ENCODE measurements around the gene RERE.
"Not testable (repeated sequence)": the region's sequence is repeated elsewhere in the genome, so short reads cannot be mapped to it uniquely, and the experiment has no call there.

Gene RERE

DNA sequence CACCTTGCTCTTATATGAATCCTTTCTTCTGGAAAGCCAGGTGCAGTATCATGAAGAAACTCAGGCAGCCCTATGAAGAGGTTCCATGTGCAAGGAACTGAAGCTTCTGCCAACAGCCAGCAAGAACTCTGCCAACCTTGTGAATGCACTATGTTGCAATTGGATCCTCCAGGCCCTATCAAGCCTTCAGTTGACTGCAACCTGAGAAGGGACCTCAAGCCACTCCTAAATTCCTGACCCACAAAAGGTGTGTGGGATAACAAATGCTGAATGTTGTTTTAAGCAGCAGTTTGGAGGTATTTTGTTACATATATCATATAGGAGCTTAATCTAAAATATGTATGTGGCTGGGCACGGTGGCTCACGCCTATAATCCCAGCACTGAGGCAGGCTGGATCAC is 84.0 kb downstream of the RERE start:
- DNase-seq: no peak
- in situ Hi-C loops (cut with MboI; ENCODE audit: low pct_unique_long_range_greater_than_20kb, low sequenced_read_pairs): no loop called here

DNA sequence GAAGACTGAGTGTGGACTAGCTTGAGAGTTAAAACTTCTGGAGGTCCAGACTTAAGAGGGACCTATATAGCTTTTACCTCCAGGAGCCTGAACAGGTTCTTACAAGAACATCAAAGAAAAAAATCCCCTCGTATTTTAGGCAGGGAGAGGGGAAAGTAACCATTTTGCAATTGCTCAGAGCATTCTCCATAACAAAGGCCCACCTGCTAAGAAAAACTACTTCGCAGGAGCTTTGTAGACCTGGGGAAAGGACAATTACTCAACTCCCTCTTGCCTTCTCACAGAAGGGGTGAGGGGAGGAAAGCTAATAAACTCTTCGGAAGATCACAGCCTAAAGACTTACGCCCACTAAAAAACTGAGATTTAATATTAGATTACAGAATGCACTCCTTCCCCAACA is 86.3 kb downstream of the RERE start:
- no peak for DNase-seq

DNA sequence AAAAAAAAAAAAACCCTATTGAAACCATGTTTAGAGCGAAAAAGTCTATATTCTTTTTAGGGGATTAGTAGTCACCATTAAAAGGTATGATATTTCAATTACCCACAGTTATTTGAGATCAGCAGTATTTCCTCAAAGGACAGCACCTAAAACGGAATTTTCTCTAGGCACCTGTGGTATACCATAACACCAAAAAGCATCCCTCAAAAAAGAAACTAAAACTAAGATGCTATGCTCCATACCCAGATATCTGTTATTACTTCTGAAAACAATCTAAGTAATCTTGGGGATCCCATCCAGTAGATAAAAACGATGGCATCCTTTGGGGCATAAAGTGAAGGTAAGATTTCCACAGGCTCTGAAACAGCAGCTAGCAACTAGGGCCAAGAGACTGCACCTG is 89.0 kb downstream of the RERE start:
- no peak for DNase-seq
- in situ Hi-C loops (cut with MboI; ENCODE audit: low pct_unique_long_range_greater_than_20kb, low sequenced_read_pairs): no loop called here

More for the DNA sequence above, 86.3 kb downstream of the RERE start:
- in situ Hi-C loops (cut with MboI; ENCODE audit: low pct_unique_long_range_greater_than_20kb, low sequenced_read_pairs): no loop called here

DNA sequence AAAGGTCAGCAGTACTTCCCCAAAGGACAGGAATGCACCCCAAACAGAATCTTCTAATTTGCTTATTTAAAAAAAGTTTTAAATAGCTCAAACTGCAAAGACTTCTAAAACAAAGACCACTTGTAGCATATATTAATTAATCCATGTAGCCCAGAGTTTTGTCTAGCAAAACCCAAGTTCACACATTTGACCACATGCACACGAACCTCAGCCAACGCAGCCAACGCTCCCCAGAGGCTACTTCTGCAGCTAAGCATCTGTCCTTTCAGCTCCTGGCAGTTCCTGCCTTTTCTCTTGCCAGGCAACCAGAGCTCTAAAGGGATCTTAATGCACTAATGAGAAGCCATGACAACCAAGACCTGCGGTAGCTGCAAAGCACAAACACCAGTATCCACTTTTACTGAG is 89.6 kb downstream of the RERE start:
- DNase-seq: no peak
- in situ Hi-C loops (cut with MboI; ENCODE audit: low pct_unique_long_range_greater_than_20kb, low sequenced_read_pairs): no loop called here

DNA sequence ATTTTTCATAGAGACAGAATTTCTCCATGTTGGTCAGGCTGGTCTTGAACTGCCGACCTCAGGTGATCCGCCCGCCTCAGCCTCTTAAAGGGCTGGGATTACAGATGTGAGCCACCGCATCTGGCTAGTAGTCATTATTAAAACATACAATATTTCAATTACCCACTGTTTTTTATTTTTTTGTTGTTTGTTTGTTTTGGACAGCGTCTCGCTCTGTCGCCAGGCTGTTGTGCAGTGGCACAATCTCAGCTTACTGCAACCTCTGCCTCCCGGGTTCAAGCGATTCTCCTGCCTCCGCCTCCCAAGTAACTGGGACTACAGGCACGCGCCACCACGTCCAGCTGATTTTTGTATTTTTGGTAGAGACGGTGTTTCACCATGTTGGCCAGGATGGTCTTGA is 90.1 kb downstream of the RERE start:
- in situ Hi-C loops (cut with MboI; ENCODE audit: low pct_unique_long_range_greater_than_20kb, low sequenced_read_pairs); DNase-seq: not testable (repeated sequence)

DNA sequence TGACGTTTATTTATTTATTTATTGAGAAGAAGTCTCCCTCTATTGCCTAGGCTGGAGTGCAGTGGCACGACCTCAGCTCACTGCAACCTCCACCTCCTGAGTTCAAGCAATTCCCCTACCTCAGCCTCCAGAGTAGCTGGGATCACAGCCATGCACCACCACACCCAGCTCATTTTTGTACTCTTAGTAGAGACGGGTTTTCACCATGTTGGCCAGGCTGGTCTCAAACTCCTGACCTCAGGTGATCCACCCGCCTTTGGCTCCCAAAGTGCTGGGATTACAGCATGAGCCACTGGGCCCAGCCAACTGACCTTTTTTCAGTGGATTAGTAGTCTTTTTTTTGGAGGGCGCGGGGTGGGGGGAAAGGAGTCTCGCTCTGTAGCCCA is 90.6 kb downstream of the RERE start:
- in situ Hi-C loops (cut with MboI; ENCODE audit: low pct_unique_long_range_greater_than_20kb, low sequenced_read_pairs); DNase-seq: not testable (repeated sequence)

DNA sequence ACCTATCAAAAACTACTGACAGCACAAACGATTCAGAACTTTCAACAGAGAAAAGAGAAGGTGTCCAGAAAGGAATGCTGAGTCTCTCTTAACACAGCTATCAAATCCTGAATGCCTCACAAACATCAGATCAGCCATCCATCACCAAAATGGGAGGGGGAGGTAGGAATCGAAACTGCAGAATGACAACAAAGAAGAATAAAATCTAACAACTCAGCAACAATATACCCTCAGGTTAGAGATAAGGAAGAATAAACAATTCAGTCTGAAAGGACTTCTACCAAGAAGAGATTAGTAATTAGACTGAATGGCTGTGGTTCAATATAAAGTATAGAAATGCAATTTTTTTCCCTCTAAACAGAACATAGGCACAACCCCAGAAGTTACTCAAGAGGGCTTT is 94.4 kb downstream of the RERE start:
- in situ Hi-C loops (cut with MboI; ENCODE audit: low pct_unique_long_range_greater_than_20kb, low sequenced_read_pairs): no loop called here
- no peak for DNase-seq

DNA sequence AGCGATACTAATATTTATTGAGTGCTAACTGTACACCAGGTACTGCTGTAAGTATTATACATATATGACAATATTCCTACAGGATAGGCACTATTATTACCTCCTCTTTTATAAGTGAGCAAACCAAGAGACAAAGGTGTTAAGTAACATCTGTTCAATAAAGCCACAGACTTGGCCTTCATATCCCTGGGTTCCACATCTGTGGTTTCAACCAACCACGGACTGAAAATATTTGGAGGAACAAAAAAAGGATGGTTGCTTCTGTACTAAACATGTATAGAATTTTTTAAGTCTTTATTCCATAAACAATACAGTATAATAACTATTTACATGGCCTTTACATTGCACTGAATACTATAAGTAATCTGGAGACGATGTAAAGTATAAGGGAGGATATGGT is 95.1 kb downstream of the RERE start:
- in situ Hi-C loops (cut with MboI; ENCODE audit: low pct_unique_long_range_greater_than_20kb, low sequenced_read_pairs): no loop called here

DNA sequence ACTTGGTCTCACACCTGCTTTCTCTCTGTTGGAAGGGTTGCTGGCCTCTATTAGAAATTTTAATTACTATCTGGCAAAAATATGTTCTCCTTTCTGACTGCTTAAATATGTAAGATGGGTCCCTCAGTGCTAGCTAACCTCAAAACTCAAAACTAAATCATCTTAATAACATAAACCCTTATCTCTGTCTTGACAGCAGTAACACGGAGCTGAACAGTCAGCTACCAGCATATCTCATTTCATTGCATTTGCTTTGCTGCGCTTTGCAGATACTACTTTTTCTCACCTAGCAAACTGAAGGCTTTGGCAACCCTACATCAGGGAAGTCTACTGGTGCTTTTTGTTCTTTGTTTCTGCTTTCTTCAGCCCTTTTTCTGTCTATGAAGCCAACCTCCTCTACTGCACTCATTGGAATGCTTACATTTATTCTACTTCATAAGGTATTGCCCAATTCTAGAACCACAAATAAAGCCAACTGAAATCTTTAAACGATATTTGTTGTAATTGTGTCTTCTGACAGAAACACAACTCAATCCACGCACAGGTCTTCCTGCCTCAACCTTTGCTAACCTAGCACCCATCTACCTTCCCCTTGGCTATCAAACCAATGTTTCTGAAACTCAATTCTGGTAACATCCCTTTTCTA is 95.6 kb downstream of the RERE start:
- no peak for DNase-seq
- in situ Hi-C loops (cut with MboI; ENCODE audit: low pct_unique_long_range_greater_than_20kb, low sequenced_read_pairs): no loop called here

More for the DNA sequence above, 95.1 kb downstream of the RERE start:
- DNase-seq: peak; percentile 16

DNA sequence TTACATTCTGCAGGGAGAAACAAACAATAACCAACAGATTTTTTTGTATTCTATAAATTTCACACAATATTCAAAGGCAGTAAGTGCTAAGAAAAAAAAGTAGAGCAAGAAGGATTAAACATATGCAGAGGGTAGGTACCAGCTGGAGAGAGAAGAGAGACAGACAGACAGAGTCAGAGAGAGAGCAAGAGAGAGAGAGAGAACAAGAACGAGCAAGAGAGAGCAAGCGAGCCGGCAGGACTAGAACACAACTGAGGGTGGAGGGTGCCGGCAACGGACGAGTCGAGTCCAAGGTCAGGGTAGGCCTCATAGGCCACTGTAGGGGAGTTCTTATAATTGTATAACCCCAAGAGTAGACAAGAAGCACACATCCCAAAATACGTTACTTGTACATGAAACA is 97.1 kb downstream of the RERE start:
- in situ Hi-C loops (cut with MboI; ENCODE audit: low pct_unique_long_range_greater_than_20kb, low sequenced_read_pairs): no loop called here
- no peak for DNase-seq

DNA sequence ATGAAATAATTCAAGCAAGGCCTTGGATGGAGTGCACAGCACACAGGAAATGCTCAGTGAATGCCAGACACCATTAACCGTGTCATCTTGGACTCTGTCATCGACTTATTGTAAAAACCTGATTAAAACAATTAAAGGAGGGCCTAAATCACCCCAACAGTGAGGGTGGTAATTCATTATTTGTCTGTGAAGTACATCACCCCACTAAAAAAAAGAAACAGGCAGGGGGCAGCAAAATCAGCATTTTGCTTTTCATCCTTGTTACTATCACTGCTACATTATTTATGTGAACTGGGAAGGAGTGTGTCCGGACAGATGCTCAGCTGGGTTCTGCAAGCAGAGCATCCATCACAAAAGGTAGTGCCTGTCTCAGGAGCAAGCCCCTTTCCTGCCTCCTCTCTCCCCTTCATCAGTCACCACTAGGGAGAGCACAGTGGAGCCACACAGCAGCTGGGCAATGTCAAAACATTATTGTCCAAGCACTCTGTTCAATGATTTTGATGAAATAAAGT is 98.5 kb downstream of the RERE start:
- DNase-seq: no peak
- in situ Hi-C loops (cut with MboI; ENCODE audit: low pct_unique_long_range_greater_than_20kb, low sequenced_read_pairs): no loop called here

DNA sequence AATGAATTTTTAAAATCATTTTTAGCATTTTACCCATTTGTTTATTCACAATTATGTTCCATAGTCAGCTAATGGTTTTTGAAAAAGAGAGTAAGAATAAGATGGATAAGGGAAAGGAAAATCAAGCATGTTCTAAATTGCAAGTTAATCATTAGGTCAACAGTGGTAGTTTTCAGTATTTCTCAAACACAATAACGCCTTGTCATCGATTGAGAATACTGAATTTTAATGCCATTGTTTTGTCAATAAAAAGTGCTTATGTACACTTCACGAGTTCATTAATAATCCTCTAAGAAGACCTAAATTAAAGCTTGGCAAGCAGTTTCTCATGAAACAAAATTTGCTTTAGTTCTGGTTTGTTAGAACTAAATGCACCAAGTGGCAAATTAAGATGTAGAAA is 100.3 kb downstream of the RERE start:
- DNase-seq: no peak
- in situ Hi-C loops (cut with MboI; ENCODE audit: low pct_unique_long_range_greater_than_20kb, low sequenced_read_pairs): no loop called here

DNA sequence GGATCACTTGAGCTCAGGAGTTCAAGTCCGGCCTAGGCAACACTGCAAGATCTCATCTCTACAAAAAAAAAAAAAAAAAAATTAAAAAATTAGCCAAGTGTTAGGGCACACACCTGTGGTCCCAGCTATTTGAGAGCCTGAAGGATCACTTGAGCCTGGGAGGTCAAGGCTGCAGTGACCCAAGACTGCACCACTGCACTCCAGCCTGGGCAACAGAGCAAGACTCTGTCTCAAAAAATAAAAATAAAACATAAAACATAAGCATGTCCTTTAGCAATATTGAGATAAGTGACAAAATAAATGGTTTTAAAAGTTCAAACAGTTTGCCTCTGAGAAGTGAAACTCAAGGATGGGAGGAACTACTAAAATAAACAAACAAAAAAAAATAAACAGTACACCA is 101.2 kb downstream of the RERE start:
- in situ Hi-C loops (cut with MboI; ENCODE audit: low pct_unique_long_range_greater_than_20kb, low sequenced_read_pairs): no loop called here
- DNase-seq: no peak

DNA sequence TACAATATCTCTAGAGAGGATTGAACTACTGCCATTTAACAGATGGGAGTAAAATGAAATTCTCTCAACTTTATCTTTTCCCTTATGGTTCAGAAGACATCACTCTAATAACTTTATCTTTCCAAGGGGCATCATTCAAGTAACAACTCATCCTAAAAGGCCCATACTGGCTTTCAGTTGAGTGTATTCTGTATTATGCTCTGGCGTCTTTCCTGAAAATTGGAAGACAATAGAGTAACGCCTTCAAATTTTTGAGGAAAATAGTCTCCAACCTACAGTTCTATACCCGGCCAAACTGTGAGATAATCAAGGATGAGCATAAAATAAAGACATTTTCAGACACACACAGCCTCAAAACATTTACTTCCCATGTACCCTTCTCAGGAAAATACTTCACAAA is 103.3 kb downstream of the RERE start:
- DNase-seq: no peak
- in situ Hi-C loops (cut with MboI; ENCODE audit: low pct_unique_long_range_greater_than_20kb, low sequenced_read_pairs): no loop called here

DNA sequence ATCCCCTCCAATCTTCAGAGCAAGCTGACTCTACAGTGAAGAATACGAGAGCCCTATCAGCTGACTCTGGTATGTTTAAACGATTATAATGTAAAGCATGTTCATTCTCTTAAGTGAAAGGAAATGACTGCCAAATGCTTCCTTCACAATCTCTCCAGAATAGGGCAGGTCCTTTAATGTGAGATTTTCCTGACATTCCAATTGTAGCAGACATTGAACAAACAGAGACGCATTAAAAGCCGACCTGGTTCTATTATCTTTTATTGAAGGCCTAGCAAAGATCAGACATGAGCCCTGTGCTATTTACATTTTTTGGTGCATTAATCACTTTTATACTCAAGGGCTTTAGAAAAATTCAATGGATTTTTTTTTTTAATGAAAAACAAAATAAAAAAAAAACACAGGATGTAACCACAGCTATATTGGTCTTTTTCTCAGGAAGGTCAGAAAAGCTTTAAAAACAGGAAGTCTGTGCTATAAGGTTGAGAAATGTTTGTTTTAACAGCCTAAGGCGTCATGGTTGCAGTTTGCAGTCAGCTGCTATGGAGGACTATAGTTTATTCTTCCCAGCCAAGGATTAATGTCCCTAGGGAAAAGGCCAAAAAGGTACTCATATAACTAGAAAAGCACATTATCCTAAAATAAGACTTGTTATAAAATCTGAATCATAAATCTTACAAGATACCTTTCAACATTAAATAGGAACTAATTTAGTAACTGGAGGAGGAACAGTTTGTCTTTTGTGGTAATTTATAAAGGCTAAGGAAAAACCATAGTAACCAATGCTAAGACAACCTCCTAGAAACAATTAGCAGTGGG is 104.8 kb downstream of the RERE start:
- DNase-seq: peak; percentile 87
- in situ Hi-C loops (cut with MboI; ENCODE audit: low pct_unique_long_range_greater_than_20kb, low sequenced_read_pairs): no loop called here

DNA sequence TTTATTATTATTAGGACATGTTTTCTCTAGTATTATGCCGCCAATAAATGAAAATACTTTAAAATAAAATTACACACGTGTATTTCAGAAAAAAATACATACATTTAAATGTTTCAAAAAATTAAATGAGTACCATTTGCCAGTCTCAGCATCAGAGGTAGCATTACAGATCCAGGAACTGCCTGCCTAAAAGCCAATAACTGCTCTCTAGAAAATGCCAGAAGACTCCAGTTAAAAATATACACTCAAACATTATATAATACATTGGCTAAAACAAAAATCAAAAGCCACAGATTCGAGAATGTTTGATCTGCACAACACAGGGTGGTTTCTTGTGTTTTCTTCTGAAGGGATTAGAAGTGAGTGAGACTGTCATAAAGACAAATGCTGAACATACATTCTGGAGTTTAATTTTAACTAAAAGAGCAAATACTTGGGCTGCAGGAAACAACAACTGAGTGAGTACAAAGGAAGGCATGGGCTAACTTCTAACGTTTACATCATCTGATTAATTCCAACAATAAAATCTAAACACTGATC is 105.5 kb downstream of the RERE start:
- no peak for DNase-seq
- in situ Hi-C loops (cut with MboI; ENCODE audit: low pct_unique_long_range_greater_than_20kb, low sequenced_read_pairs): no loop called here

DNA sequence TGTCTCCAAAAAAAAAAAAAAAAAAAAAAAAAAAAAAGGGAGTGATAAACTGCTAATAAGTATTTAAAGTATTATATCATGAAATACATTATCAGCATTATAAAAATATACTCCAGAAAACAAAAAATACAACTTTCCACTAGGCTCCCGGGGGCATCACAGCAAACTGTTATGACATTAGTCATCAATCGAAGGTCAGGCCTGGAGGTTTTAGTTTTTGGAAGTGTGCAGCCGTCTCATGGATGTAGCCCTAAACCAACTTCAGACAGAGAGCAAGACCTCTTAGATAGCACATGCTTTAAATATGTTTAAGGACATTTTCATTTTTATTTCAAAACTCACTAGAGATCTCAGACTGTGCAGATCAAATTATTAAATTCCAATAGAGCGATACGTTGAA is 106.3 kb downstream of the RERE start:
- in situ Hi-C loops (cut with MboI; ENCODE audit: low pct_unique_long_range_greater_than_20kb, low sequenced_read_pairs): no loop called here
- no peak for DNase-seq

DNA sequence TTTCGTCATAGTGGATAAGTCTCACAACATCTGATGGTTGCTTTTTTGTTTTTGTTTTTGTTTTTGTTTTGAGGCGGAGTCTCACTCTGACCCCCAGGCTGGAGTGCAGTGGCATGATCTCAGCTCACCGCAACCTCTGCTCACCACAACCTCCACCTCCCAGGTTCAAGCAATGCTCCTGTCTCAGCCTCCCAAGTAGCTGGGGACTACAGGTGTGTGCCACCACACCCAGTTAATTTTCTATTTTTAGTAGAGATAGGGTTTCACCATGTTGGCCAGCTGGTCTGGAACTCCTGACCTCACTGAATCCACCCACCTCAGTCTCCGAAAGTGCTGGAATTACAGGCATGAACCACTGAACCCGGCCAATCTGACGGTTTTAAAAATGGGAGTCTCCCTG is 109.2 kb downstream of the RERE start:
- in situ Hi-C loops (cut with MboI; ENCODE audit: low pct_unique_long_range_greater_than_20kb, low sequenced_read_pairs): no loop called here
- DNase-seq: no peak

DNA sequence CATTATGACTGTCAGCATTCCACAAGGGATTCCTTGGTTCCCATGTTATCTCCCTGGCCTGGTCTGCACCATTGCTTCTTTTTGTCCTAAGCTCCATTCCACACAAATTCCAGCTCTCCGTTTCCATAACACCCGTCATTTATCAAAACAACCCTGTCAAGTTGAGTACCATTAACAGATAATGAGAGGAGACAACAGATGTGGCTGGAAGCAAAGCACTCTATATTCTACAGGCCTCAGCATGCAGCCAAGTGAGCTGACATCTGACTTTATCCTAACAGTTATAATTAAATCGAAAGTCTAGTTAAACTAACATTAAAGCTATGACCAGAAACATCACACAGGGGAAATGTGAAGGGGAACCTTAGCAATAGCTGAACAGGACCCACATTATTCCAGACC is 110.4 kb downstream of the RERE start:
- no peak for DNase-seq
- in situ Hi-C loops (cut with MboI; ENCODE audit: low pct_unique_long_range_greater_than_20kb, low sequenced_read_pairs): no loop called here

DNA sequence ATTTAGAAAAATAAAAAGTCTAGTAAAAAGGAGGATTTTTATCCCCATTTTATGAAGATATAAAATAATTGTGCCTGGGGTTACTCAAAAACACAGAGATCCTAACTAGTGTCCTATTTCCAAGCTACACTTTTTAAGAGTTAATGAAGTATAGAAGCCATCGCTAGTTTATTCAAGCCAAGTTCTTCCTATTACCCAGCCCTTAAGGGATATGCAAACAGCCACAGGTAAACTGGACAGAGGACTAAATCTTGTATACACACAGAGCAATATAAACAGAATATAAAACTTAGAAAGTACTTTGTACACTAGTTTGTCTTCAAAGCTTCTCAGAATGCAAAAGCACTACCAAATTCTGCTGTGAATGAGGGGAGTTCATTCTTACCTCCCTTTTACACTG is 111.1 kb downstream of the RERE start:
- in situ Hi-C loops (cut with MboI; ENCODE audit: low pct_unique_long_range_greater_than_20kb, low sequenced_read_pairs): no loop called here
- no peak for DNase-seq

All from KBM-7 (cell line).